Caco-2 (cell line): Measurements from ENCODE around the gene MYO5B. TPM values are rescaled to one million over a fixed set of nuclear protein-coding genes. Genes with fewer than 3 reads are reported as not detected.

ENCODE experiments used
- BruUV-seq: library from RNA; stranded (reverse); fragments of 400-500 nt; replicated peaks from 2 replicates; lab custom pipeline; 2021; lab: Mats Ljungman, UMichigan
- CTCF ChIA-PET: fragments of 300-600 bp; sonication (Branson Sonifier 250); formaldehyde crosslinking; loops from one replicate; lab custom pipeline; 2022; ENCODE audit warnings: antibody characterized with exemption; lab: Charles Lee
- POLR2A ChIA-PET: fragments of 300-600 bp; sonication (Branson Sonifier 250); formaldehyde crosslinking; loops from one replicate; lab custom pipeline; 2022; ENCODE audit warnings: antibody characterized with exemption; lab: Charles Lee
- DNase-seq, 2 experiments: peaks; one replicate each; pipeline versions ENCODE4 v3.0.0 to v3.0.0-alpha.2; 2020 to 2022
- H3K27me3 ChIP-seq: replicated peaks from 2 replicates; pipeline ENCODE4 v1.6.0; 2011; ENCODE audit warnings: low read length; ENCODE audit not compliant: control insufficient read depth, insufficient read depth
- H3K36me3 ChIP-seq: 2 replicates; pipeline ENCODE4 v1.5.1; 2011; ENCODE audit warnings: low read length; ENCODE audit not compliant: control insufficient read depth, insufficient read depth
- H3K4me1 ChIP-seq: fragments of 250-450 bp; sonication (Bioruptor Pico); 2 replicates; pipeline ENCODE4 v1.5.1; 2020; ENCODE audit warnings: mild to moderate bottlenecking
- H3K4me3 ChIP-seq: 2 replicates; pipeline ENCODE4 v1.5.1; 2011; ENCODE audit warnings: low read depth, mild to moderate bottlenecking, control low read depth, low read length
- H3K9me3 ChIP-seq: fragments of 250-450 bp; sonication (Bioruptor Pico); 2 replicates; pipeline ENCODE4 v1.5.1; 2020; ENCODE audit warnings: mild to moderate bottlenecking, moderate library complexity
- H3K27ac Mint-ChIP-seq: one replicate; pipeline ENCODE4 v1.8.0; 2022; ENCODE audit warnings: mixed read lengths; ENCODE audit not compliant: unreplicated experiment
- H3K27me3 Mint-ChIP-seq: one replicate; pipeline ENCODE4 v1.8.0; 2022; ENCODE audit warnings: mixed read lengths; ENCODE audit not compliant: insufficient read depth, unreplicated experiment
- H3K36me3 Mint-ChIP-seq: one replicate; pipeline ENCODE4 v1.8.0; 2022; ENCODE audit warnings: mild to moderate bottlenecking, mixed read lengths; ENCODE audit not compliant: insufficient read depth, unreplicated experiment
- H3K4me1 Mint-ChIP-seq: one replicate; pipeline ENCODE4 v1.8.0; 2022; ENCODE audit warnings: low read depth, mixed read lengths; ENCODE audit not compliant: unreplicated experiment
- H3K4me3 Mint-ChIP-seq: one replicate; pipeline ENCODE4 v1.8.0; 2022; ENCODE audit warnings: mild to moderate bottlenecking, moderate library complexity, mixed read lengths; ENCODE audit not compliant: unreplicated experiment
- H3K9me3 Mint-ChIP-seq: one replicate; pipeline ENCODE4 v1.8.0; 2022; ENCODE audit warnings: mixed read lengths; ENCODE audit not compliant: unreplicated experiment
- CTCF ChIP-seq, 2 experiments: fragments of 200-600 bp in 1 of 2; IDR thresholded peaks; 1 replicate in 1 of 2; 2 replicates in 1 of 2; pipeline versions ENCODE4 v1.5.1 to v1.8.0; 2011 to 2022; ENCODE audit warnings: antibody characterized with exemption in 1 of 2, control low read depth in 1 of 2, inconsistent platforms in 1 of 2, low read depth in 1 of 2, low read length in 1 of 2, mild to moderate bottlenecking in 1 of 2, moderate library complexity in 1 of 2; ENCODE audit not compliant: insufficient read depth in 1 of 2, severe bottlenecking in 1 of 2, unreplicated experiment in 1 of 2
- intact Hi-C: fragments of 100-400 bp; cut with micrococcal nuclease; formaldehyde crosslinking; loops from one replicate; pipeline ENCODE4 v1.10.0; 2022; ENCODE audit not compliant: unreplicated experiment
- total RNA-seq: library from RNA; stranded (reverse); gene quantifications from 2 replicates; pipeline ENCODE4 v1.2.3, GENCODE V29; 2022

Gene MYO5B
- total RNA-seq, 1 experiment from 2014 or later: 28.3 TPM

- no peaks in the 10 kb centered on the region for H3K27me3 ChIP-seq
- ChIA-PET CTCF (no interaction called here), POLR2A (no interaction called here)
- no peaks in the 10 kb centered on the region for H3K4me1 ChIP-seq
- Mint-ChIP-seq H3K36me3 (peaks cover 6% of the 10 kb centered on the region), H3K9me3 (peaks cover 9% of the 10 kb centered on the region), H3K27me3 (no peaks in the 10 kb centered on the region), H3K27ac (no peak overlapping the region), H3K4me1 (peaks cover 5% of the 10 kb centered on the region), H3K4me3 (no peak overlapping the region)
- no TSS peak for BruUV-seq
- TF ChIP-seq CTCF (IDR thresholded peaks at IDR 0.05; ENCODE audit: insufficient read depth in 1 of 2, low read depth in 1 of 2, low read length in 1 of 2, severe bottlenecking in 1 of 2, unreplicated experiment in 1 of 2): no peak
- no peaks in the 10 kb centered on the region for H3K36me3 ChIP-seq
- H3K9me3 ChIP-seq: no peaks in the 10 kb centered on the region
- no peak for DNase-seq
- H3K4me3 ChIP-seq: no peak overlapping the region
- intact Hi-C loops: no loop called here
These were observed 121.6 kb downstream of the MYO5B start for GRCh38 chr18:50073319-50073718.

GRCh38 chr18:50072146-50072545, 122.8 kb downstream of the MYO5B start:
- H3K36me3 ChIP-seq: no peaks in the 10 kb centered on the region
- no peaks in the 10 kb centered on the region for H3K27me3 Mint-ChIP-seq
- peaks cover 9% of the 10 kb centered on the region for H3K9me3 Mint-ChIP-seq
- no peak overlapping the region for H3K4me3 Mint-ChIP-seq
- no peaks in the 10 kb centered on the region for H3K4me1 ChIP-seq
- no peaks in the 10 kb centered on the region for H3K27me3 ChIP-seq
- DNase-seq: no peak
- H3K36me3 Mint-ChIP-seq: peaks cover 6% of the 10 kb centered on the region
- intact Hi-C loops: no loop called here
- POLR2A ChIA-PET: no interaction called here
- H3K27ac Mint-ChIP-seq: no peak overlapping the region
- H3K4me1 Mint-ChIP-seq: peaks cover 5% of the 10 kb centered on the region
- no TSS peak for BruUV-seq
- CTCF ChIA-PET: no interaction called here
- H3K4me3 ChIP-seq: no peak overlapping the region
- TF ChIP-seq CTCF (IDR thresholded peaks at IDR 0.05; ENCODE audit: insufficient read depth in 1 of 2, low read depth in 1 of 2, low read length in 1 of 2, severe bottlenecking in 1 of 2, unreplicated experiment in 1 of 2): no peak
- H3K9me3 ChIP-seq: no peaks in the 10 kb centered on the region

- Histone ChIP-seq H3K9me3 (no peaks in the 10 kb centered on the region), H3K36me3 (no peaks in the 10 kb centered on the region), H3K27me3 (no peaks in the 10 kb centered on the region), H3K4me1 (no peaks in the 10 kb centered on the region), H3K4me3 (no peak overlapping the region)
- no TSS peak for BruUV-seq
- no peaks in the 10 kb centered on the region for H3K27me3 Mint-ChIP-seq
- H3K4me3 Mint-ChIP-seq: no peak overlapping the region
- no peak overlapping the region for H3K27ac Mint-ChIP-seq
- peaks cover 5% of the 10 kb centered on the region for H3K4me1 Mint-ChIP-seq
- POLR2A ChIA-PET: no interaction called here
- TF ChIP-seq CTCF (IDR thresholded peaks at IDR 0.05; ENCODE audit: insufficient read depth in 1 of 2, low read depth in 1 of 2, low read length in 1 of 2, severe bottlenecking in 1 of 2, unreplicated experiment in 1 of 2): no peak
- intact Hi-C loops: no loop called here
- no peak for DNase-seq
- CTCF ChIA-PET: no interaction called here
- peaks cover 9% of the 10 kb centered on the region for H3K9me3 Mint-ChIP-seq
- peaks cover 6% of the 10 kb centered on the region for H3K36me3 Mint-ChIP-seq
These were observed 123.5 kb downstream of the MYO5B start for GRCh38 chr18:50071397-50071796.
